ENCODE measurements around the gene HSD11B1. TPM values are rescaled to one million over a fixed set of nuclear protein-coding genes. Genes with fewer than 3 reads are reported as not detected.
"Not testable (repeated sequence)": the region's sequence is repeated elsewhere in the genome, so short reads cannot be mapped to it uniquely, and the experiment has no call there.

Gene HSD11B1
- total RNA-seq, 1 experiment from 2014 or later = not detected

DNA sequence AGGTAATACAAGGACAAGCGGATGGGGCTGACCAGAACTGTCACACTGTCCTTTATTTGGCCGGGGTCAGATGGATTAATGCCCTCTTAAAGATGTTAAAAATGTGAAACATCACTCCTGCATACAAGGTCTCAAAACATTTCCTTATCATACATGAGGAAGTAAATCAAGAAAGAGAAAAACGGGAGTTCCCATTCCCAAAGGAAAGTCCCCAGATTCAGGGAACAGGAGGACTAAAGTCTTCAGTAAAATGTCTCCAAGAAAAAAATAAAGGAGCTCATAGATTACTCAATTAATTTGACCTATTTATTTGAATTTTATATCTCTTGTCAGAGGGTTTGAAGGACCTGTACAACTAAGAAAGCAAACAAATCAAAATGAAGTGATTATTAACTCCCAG lies 13.4 kb upstream of the HSD11B1 start:
- no peak for DNase-seq (ENCODE audit: low read depth)

DNA sequence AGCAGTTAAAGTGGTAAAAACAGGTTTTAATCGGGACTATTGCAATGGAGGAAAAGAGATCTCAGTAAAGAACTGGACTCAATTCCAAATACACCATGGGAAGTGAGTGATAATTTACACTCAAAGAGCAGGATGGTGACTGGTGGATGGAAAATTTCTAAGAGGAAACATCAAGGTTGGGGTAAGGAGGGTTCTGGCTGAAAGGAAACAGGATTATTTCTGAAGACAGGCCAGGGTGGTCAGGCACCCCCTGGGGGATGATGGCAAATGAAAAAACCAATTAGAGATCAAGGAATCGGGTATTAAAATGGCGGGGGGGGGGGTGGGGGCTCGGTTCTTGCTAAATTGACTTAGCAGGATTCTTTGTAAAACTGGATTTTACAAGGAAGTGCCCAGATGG lies 12.3 kb upstream of the HSD11B1 start:
- DNase-seq (ENCODE audit: low read depth) = no peak

DNA sequence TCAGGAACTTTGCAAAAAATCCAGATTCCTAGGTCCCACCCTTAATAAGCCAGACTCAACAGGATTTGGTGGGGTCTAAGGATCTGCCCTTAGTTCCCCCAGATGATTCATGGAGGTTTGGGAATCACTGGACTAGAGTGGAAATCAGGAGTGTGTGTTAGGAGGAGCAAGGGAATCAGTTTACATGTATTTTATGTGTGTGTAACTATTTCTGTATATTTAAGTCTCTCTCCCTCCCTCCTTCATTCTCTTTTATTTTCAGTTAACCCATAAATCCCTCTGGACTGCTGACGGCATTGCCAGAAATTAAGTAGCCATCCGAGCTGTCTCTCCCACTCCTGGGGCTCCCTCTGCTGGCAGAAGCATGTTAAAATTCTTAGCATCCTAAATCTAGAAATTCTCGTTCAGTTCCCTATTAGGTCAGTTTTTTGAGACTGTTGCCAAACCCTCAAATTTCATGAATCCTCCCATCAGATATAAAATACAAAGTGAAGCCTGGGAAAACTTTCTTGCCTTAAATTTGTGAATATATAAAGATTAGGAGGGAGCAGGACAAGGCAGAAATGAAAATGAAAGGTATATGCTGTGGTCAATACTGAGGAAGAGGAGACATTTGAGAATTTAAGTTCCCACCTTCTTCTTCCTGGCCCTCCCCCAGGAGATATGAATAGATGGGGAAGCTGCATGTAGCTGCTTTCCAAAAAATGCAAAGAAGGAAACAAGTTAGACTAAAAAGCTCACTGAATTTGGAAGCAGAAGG lies 11.7 kb upstream of the HSD11B1 start:
- DNase-seq (ENCODE audit: low read depth) = peak; percentile 79

DNA sequence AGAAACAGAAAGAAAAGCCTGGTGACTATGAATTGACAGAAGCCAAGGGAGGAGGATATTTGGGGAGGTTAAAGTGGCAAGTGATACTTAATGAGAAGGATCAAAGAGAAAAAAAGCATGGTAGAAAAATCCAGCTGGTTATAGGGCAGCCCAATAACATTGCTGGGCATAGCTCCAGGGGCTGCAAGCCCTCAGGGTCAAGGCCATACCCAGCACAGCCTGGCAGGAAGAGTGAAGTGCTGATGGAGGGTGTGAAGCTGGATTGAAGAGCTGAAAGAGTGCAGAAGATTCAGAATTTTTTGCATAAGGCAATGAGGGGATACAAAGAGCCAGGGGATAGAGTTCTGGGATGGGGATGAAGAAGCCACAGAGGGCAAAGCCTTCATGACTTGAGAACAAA lies 8.0 kb upstream of the HSD11B1 start:
- DNase-seq (ENCODE audit: low read depth) = no peak

DNA sequence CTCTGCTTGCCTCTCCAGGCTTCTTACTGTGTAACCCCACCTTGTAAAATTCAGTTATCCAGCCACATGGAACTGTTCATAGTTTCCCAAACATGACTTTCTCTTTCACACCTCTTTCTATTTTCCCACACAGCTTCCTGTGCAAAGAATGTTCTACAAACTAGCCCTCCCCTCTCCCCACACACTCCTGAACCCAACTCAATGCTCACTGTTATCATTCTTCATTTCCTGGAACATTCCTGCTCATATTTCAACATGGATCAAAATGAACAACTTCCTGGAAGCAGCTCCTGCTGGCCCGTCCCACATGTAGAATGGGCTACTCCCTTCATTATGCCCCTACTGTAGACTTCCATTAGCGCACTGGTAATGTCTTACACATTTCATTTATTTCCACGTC lies 7.5 kb upstream of the HSD11B1 start:
- DNase-seq (ENCODE audit: low read depth) = no peak

DNA sequence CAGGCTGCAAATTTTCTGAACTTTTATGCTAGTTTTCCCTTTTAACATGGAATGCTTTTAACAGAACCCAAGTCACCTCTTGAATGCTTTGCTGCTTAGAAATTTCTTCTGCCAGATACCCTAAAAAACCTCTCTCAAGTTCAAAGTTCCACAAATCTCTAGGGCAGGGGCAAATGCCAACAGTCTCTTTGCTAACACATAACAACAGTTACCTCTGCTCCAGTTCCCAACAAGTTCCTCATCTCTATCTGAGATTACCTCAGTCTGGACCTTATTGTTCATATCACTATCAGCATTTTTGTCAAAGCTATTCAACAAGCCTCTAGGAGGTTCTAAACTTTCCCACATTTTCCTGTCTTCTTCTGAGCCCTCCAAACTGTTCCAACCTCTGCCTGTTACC lies 4.0 kb upstream of the HSD11B1 start:
- DNase-seq (ENCODE audit: low read depth) = not testable (repeated sequence)

DNA sequence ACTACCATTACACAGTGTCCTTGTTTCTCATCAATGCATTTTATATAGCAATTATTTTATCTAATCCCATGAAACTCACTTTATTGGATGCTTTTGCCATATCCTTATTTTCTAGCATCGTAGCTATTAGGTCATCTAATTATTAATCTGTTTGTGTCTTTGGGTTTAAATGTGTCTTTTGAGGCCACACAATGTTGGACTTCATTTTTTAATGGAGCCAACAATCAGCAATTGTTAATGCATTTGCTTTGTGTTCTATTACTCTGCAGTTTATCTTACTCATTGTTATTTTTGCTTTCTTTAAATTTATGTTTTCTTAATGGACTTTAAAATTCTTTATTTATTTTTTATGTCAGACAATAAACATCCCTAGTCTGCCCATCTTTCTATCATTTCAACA lies 1.8 kb upstream of the HSD11B1 start:
- no peak for DNase-seq (ENCODE audit: low read depth)

DNA sequence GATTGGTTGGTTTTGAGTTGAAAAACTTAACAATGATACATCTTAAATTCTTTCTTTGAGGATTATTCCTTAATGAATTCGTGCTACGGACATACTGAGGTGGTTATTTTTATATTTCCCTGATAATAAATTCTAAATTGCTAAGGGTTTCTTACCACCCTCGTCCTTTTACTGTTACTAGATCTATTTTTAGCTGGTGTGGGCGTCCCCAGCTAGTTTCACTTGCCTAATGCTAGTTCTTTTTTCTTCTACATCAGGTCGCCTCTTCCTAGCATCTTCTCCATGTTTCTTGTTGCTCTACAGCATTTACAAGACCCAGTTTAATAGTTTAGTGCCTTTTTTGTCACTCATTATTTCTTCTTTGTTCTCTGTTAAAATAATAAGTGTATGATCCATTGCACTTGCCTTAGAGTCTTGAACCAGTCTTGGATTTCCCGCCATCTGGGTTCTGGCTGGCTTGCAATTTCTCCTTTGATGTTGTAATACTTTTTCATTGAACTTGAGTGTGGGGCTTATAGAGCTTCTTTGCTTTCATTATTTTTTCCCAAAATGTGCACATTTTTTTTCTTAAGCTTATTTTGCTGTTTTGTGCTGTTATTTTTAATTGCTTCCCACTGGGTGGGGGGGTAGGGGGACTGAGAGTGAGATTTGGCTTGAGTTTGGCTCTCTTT lies 677 bp upstream of the HSD11B1 start:
- no peak for DNase-seq (ENCODE audit: low read depth)

DNA sequence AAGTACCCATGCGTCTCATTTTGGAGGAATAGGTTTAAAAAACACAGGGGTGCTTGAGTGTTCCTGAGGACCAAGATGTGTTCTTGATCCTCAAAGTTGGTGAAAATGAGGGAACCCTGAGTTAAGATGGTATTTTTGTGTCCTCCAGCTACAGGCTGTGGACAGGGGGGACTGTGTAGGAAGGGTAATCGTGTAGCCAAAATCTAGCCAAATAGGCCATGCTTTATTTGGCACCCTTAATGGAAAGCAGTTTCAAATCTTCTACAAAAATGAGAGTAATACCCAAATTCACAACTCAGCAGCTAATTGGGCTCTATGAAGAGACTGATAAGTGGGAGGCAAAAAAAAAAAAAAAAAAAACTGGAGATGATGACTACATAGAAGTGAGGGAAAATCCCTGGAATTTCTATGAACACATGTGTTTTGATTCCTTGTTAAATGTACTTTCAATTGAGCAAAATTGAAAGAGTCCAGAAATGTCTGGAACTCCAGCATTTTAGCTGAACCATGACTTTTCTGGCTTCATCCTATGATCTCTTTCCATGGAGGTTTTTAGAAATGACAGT lies 470 bp downstream of the HSD11B1 start:
- DNase-seq (ENCODE audit: low read depth) = no peak

DNA sequence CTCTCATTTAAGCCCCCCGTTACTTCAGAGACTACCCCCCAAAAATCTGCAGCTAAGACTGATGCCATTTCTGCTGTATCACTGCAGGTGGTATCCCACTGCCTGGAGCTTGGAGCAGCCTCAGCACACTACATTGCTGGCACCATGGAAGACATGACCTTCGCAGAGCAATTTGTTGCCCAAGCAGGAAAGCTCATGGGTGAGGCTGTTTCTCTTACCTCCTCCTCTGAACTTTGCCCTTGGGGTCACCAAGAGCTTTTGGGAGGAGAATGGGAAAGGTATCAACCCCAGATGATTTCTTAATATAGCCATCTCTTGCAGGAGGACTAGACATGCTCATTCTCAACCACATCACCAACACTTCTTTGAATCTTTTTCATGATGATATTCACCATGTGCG lies 2.0 kb downstream of the HSD11B1 start:
- DNase-seq (ENCODE audit: low read depth) = no peak

DNA sequence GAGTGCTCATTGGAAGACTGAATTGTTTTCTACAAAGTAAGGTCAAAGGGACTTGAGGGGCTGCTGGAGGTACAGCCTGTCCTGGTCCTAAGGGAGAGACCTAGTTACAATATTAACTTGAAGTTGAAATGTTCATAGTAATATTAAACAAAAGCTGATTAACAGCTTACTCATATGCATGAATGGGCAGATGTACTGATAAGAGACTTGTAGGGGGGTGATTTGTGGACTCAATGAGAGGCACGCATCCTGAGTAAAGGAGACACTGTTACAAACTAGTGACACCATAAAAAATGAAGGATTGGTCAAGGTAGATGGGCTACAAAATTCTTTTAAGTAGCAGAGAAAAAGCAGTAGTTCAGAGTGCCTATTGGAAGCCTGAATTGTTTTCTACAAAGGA lies 2.7 kb downstream of the HSD11B1 start:
- no peak for DNase-seq (ENCODE audit: low read depth)

DNA sequence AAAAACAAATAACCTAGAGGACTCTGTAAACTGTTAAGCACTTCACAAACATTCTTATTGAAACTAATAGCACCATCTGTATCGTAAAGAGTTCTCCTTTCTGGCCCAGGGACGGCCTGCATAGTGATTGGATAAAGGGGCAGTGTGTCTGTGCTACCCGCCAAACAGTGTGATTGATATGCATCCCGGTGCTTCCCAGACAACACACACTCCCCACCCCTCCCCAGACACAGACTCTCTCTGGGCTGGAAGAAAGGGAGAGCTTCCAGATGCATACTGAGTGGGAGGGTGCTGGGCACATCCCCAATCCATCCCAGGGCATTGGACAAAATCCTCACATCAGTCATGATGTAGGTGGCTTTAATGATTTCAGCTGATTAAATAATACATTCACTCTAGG lies 3.7 kb downstream of the HSD11B1 start:
- DNase-seq (ENCODE audit: low read depth) = no peak

DNA sequence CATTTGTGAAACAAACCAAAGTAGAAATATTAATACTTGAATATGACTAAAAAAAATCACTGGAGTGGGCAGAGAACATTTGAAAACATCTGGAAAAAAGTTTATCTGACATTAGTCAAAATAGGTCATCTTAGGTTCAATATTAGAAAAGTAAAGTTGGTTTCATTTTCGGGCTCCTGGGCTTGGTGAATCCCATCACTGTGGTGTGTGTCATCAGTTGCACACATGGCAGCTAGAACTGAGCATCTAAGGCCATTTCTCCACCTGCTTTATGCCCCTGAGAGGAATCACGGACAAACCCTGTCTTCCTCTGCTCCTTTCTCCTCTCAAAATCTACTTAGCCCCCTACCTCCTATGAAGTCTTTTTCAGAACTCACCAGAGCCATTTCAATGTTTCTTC lies 5.4 kb downstream of the HSD11B1 start:
- peak; percentile 10 for DNase-seq (ENCODE audit: low read depth)

DNA sequence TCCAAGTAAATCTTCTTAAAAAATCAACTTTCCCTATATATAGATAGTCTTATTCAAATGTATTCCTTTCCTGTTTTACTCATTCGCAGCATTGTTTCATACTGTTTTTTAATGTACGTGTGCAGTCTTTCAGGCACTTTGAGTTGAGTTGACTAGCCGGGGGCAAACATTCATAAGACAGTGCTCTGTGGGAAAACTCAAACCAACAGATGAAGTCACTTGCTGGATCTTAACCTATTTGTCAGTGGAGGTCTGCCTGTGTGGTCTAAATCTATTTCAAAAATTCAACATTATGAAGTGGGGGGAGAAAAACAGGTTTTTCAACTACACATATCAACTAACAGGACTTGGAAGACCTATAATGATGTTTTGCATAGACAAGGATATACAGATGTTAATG lies 6.2 kb downstream of the HSD11B1 start:
- no peak for DNase-seq (ENCODE audit: low read depth)

DNA sequence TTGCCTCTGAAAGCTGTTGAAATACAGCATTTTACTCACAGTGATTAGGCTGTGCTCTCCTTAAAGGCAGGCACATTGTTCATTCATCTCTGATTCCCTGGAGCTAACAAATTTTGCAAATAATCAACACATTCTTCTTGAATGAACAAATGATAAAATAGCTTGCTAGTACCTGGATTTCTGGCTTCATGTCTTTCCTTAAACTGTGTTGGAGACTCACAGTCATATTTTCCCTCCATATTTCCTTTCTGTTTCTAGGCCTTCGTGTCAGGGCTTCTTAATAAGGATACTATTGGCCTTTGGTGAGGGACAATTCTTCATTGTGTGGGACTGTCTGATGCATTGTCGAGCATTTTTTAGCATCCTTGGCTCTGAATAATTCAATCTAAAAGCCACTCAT lies 9.7 kb downstream of the HSD11B1 start:
- DNase-seq (ENCODE audit: low read depth) = no peak

DNA sequence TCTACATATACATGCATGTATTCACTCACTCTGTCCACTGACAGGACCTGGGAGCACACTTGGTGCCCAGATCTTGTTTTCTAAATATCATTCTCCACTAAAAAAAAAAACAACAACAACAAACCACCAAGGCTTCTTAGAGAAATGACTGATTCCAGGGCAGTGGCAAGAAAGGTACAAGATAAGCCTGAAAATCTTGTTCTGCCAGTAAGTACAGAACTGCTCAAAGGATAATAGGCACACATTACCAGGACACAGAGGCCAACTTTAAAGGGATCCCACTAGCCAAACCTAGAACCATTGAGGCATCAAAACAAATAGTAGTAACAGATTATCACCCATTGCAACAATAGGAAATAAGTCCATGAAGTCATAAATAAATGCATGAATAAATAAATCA lies 10.7 kb downstream of the HSD11B1 start:
- no peak for DNase-seq (ENCODE audit: low read depth)

DNA sequence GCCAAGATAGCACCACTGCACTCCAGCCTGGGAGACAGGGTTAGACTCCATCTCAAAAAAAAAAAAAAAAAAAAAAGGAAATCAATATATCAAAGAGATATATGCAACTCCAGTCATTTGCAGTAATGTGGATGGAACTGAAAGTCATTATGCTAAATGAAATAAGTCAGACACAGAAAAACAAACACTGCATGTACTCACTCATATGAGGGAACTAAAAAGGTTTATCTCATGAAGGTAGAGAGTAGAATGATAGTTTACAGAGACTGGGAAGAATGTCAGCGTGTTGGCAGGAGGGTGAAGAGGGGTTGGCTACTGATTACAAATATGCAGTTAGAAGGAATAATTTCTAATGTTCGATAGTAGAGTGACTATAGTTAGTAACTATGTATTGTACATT lies 13.2 kb downstream of the HSD11B1 start:
- DNase-seq (ENCODE audit: low read depth) = no peak

DNA sequence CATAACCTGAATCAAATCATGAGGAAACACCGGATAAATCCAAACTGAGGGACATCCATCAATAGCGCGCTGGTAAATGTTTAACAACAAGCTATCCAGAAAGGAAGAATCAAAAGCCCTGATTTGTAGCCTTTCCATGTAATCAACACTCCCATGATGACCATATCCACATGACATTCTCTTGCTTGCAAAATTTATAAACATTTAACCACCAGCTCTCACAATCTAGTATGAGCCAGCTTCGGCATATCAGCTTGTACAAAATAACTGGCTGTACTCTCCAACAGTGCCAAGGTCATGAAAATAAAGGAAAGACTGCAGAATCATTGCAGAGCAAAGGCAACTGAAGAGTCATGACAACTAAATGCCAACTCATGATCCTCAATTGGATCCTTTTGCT lies 15.7 kb downstream of the HSD11B1 start:
- DNase-seq (ENCODE audit: low read depth) = peak; percentile 8

DNA sequence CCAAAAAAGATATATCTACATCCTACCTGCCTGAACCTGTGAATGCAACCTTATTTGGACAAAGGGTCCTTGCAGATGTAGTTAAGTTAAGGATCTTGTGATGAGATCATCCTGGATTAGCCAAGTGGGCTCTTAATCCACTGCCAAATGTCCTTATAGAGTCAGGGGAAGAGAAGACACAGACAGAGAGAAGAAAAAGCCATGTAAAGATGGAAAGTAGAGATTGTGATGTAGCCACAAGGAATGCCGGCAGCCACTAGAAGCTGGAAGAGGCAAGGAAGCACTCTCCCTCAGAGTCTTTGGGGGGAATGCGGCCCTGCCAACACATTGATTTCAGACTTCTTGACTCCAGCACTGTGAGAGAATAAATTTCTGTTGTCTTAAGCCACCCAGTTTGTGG lies 16.2 kb downstream of the HSD11B1 start:
- no peak for DNase-seq (ENCODE audit: low read depth)

DNA sequence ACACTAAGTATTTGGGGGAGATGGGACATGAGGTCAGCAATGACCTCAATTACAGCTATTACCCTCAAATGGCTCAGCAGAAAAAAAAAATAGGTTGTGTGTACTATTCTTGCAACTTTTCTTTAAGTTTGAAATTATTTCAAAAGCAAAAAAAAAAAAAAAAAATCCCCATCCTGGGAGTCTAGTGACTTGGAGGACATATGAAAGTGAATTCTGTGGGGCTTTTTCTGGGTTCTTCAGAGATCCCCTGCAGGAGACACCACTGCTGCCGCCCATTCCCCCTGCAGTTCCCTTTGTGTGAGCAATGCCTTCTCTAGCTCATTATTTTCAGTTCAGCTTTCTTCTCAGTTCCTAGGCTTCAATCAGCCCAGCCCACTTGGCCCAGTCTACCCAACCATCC lies 16.7 kb downstream of the HSD11B1 start:
- no peak for DNase-seq (ENCODE audit: low read depth)

DNA sequence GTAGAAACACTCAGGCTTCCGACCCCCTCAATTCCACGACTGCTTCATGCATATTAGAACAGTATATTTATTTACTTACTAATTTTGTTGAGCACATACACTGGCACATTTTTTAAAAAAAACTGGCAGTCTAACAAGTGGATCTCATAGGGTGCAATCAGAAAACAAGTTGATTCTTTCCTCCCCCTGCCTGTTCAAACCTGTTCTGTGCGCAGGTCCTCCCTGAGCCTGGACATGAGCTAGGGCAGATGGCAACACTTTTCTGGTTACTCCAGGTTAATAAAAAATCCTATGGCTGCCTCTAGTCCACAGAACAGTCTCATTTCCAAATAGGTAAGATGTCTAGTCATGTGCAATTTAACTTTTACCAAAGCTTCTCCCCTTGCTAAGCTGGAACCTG lies 18.6 kb downstream of the HSD11B1 start:
- no peak for DNase-seq (ENCODE audit: low read depth)

DNA sequence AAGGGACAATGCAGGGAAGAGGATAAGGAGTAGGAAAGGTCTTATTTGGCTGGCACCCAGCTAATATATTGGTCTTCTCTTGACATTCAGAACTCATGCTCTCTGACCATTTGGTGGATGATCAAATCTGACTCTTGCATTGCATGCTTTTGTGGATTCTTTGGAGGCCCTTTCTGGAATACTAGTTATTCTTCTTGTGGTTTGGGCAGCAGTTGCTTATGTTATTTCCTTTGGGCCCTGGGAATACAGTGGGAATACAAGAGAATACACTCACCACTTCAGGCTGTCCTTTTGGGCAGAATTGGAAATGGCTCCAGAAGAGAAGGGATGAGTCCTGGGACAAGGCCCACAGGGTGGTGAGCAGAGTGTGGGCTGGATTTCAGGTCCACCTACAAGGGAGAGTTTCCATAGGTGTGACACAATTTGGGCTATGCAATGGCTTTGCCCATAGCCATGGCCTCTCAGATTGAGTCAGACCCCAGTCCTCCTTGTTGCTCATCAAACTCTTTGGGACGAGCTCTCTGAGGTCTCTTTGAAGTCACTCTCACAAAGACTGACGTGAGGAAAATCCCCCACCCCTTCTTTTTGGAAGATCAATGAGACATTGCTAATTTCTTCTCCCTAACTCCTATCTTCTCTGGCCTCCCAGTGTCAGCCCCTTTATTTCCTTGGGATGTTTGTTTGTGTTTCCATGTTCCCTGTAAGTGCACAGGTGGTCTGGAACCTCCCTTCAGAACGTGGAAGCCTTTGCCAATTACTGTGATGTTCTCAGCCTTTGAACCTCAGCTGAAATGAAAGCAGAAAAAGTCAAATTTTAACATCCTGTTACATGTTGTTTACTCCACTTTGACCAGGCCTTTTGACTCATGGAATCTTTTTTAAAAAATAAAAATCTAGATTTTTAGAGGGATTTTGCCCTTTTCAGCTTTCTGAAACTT lies 19.4 kb downstream of the HSD11B1 start:
- DNase-seq (ENCODE audit: low read depth) = peak; percentile 28

Measured in LHCN-M2 (cell line).